T-helper 1 cell treated with Interleukin-12 subunit alpha and Interleukin-12 subunit beta and Interleukin-4 antibody, amounts not matched to agents 30 μg/mL and 1 μg/mL, for 36 hours (primary cell): ENCODE measurements around the gene IL27RA.

Experiments
- H3K27ac Mint-ChIP-seq: one replicate; pipeline ENCODE4 v1.8.0; 2021; ENCODE audit warnings: mild to moderate bottlenecking, mixed read lengths
- H3K27me3 Mint-ChIP-seq: one replicate; pipeline ENCODE4 v1.8.0; 2021; ENCODE audit warnings: low read depth, mixed read lengths
- H3K36me3 Mint-ChIP-seq: one replicate; pipeline ENCODE4 v1.8.0; 2021; ENCODE audit warnings: low read depth, mixed read lengths
- H3K4me1 Mint-ChIP-seq: one replicate; pipeline ENCODE4 v1.8.0; 2021; ENCODE audit warnings: low read depth, mixed read lengths
- H3K4me3 Mint-ChIP-seq: one replicate; pipeline ENCODE4 v1.8.0; 2021; ENCODE audit warnings: mild to moderate bottlenecking, moderate library complexity, mixed read lengths
- H3K9me3 Mint-ChIP-seq: one replicate; pipeline ENCODE4 v1.8.0; 2021; ENCODE audit warnings: mixed read lengths

The IL27RA gene

DNA sequence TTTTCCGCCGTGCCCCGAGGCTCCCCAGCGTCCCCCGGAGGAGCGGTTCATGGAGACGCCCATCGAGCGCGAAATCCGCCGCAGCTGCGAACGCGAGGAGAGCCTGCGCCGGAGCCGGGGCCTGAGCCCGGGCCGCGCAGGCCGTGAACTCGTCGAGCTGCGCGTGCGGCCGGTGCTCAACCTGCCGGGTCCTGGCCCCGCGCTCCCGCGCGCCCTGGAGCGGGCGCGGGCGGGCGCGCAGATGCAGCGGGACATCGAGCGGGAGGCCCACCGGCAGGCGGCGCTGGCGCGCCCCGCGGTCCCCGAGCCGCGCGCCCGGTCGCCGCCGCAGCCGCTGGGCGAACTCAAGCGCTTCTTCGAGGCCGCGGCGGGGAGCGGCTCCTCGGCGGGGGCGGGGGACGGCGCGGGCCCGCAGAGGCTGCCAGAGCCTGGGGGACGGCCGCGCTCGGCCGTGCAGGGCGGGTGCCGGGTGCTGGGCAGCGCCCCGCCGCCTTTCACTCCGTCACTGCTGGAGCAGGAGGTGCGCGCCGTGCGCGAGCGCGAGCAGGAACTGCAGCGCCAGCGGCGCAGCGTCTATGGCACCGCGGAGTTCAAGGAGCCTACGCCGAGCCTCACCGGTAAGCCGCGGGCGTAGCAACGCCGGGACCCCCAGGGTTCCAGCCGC lies 41.8 kb downstream of the IL27RA start:
- no peaks in the 10 kb centered on the region for H3K9me3 Mint-ChIP-seq
- H3K4me1 Mint-ChIP-seq, result peaks cover 12% of the 10 kb centered on the region

DNA sequence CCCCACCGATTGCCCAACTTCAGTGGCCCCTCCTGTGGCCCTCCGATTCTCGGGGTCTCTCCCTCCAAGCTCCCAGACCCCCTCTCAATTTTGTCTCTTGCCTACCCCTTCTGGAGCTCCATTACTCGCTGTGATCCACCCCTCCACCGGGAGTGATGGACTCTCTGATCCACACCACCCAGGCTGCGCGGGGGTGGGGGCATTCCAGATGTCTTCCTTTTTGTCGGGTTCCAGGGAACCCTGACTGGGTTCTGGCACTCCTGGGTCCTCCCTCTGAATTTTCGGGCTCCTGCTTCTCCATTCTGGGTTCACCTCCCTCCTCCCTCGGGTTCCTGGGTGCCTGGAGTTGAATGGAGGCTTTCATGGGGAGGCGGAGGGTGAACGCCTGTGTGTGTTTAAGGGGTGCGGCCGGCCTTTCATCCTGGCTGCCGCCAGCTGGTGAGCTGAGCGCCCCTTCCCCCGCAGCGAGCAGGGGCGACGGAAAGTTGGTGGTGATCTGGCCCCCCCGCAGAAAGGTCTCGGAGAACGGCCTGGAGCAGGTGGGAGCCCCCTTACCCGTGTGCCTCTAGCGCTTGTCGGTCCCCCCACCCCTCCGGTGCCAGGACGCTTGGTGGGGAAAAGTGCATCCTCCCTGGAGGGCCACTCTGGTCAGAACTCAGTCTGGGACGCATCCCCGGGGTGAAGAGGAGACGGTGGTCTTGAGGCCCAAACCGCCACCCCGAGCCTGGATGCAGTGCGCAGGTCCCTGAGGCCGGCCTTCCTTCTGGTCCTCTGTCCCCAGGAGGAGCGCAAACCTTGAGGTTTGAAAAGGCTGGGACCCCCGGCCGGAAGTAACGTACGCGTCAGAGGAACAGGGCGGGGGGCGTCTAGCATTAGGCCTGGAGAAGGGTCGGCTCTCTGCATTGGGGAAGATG lies 42.6 kb downstream of the IL27RA start:
- H3K9me3 Mint-ChIP-seq, result no peaks in the 10 kb centered on the region
- H3K27ac Mint-ChIP-seq, result peak overlapping the region; percentile 92
- H3K4me1 Mint-ChIP-seq, result peaks cover 12% of the 10 kb centered on the region
- H3K4me3 Mint-ChIP-seq, result peak overlapping the region; percentile 96
- H3K36me3 Mint-ChIP-seq, result no peaks in the 10 kb centered on the region
- H3K27me3 Mint-ChIP-seq, result peaks cover 5% of the 10 kb centered on the region

More for the DNA sequence above, 41.8 kb downstream of the IL27RA start:
- Mint-ChIP-seq H3K4me3 (peak overlapping the region; percentile 96), H3K27me3 (peaks cover 5% of the 10 kb centered on the region), H3K27ac (peak overlapping the region; percentile 92), H3K36me3 (no peaks in the 10 kb centered on the region)

DNA sequence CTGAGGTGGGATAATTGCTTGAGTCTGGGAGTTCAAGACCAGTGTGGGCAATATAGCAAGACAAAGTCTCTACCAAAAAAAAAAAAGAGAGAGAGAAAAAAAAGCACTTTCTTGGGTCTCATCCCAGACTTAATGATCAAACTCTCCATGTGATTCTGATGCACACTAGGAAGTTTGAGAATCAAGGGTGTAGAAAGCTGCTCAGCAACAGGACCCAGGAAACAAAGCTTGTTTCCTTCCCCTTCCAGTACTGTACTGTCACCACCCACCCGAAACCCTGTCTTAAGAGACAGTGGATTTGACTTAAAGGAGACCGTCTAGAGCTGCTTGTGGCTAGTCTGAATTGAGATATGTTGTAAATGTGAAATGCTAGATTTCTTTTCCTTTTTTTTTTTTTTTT lies 46.8 kb downstream of the IL27RA start:
- peaks cover 22% of the 10 kb centered on the region for H3K4me1 Mint-ChIP-seq
- H3K9me3 Mint-ChIP-seq, result no peaks in the 10 kb centered on the region
- no peaks in the 10 kb centered on the region for H3K27me3 Mint-ChIP-seq
- H3K36me3 Mint-ChIP-seq, result no peaks in the 10 kb centered on the region
- H3K4me3 Mint-ChIP-seq, result no peak overlapping the region
- H3K27ac Mint-ChIP-seq, result peak overlapping the region; percentile 15

DNA sequence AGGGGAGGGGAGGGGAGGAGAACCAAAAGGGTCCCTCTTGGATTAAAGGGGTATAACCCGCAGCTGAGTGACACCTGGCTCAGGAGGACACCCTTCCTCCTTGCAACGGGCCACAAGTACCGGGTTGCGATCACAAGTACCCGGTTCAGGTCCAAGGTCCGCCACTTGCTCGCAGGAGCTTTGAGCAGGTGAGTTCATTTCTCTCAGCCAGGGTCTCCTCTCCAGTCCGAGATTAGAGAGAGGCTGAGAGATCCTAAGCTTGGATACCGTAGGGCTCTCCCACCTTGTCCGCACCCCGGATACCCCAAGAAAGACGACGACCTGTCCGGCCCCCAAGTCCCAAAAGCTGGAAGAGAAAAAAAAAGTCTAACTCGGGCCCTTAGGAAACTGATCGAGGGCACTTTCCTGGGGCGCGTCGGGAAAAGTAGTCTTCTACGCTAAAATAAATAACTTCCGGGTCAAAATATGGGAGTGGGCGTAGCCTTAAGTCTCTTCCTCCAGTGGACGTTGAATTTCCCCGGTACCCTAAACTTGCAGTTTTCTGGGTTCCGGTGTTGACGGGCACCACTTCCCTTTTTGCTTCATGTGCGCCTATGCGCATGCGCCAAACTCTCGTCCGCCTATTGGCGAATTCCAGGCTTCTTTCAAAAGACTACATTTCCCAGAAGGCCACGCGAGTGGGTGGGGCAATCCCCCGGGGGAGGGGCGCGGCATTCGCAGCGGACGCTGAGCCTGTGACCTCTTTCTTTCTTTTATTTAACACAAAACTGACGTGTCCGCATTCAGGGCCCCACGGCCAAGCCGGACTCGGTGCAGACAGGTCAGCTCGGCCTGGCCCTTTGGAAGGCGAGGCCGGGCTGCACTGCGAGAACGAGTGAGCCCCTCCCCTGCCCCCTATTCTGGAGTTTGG lies 49.6 kb downstream of the IL27RA start:
- peaks cover 13% of the 10 kb centered on the region for H3K4me1 Mint-ChIP-seq
- H3K36me3 Mint-ChIP-seq, result no peaks in the 10 kb centered on the region
- H3K4me3 Mint-ChIP-seq, result peak overlapping the region; percentile 93
- H3K27me3 Mint-ChIP-seq, result no peaks in the 10 kb centered on the region
- peak overlapping the region; percentile 96 for H3K27ac Mint-ChIP-seq
- no peaks in the 10 kb centered on the region for H3K9me3 Mint-ChIP-seq

DNA sequence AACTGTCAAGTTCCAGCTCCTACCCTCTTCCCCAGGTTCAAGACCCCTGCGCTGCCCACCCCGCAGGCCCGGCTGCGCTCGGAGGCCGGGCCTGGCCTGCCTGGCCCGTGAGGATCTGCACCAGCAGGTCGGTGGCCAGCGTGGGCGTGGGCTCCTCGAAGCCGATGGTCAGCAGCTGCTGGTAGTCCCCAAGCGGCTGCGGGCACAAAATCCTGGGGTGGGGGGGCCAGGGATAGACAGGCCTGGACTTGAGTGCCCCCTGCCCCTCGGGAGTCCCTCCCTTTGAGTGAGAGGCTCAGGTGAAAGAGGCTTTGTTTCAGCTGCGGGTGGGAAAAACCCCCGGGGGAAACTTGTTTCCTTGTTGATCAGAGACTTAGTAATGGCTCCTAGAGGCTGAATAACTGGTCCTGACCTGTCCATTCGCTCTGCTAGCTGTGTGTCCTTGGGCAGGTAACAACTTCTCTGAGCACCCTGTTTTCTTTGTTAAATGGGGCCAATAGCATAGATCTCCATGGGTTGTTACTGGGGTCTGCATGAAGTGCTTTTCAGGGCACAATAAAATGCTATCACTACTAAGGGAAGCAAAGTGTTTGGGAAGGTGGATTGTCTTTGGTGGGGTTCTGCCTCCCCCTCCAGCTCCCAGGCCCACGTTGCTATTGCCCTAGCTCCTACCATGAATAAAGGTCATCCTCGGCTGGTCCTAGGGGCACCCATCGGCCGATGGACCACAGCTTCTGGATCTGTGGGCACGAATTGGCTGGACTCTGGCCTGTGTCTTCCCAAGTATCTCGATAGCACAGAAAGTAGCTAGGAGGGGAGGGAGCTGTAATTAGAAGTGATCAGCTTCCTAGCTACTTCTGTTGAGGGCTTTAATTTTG lies 50.5 kb downstream of the IL27RA start:
- peak overlapping the region; percentile 93 for H3K4me3 Mint-ChIP-seq
- no peaks in the 10 kb centered on the region for H3K9me3 Mint-ChIP-seq
- no peaks in the 10 kb centered on the region for H3K36me3 Mint-ChIP-seq
- peaks cover 13% of the 10 kb centered on the region for H3K4me1 Mint-ChIP-seq
- H3K27ac Mint-ChIP-seq, result peak overlapping the region; percentile 96
- H3K27me3 Mint-ChIP-seq, result no peaks in the 10 kb centered on the region

DNA sequence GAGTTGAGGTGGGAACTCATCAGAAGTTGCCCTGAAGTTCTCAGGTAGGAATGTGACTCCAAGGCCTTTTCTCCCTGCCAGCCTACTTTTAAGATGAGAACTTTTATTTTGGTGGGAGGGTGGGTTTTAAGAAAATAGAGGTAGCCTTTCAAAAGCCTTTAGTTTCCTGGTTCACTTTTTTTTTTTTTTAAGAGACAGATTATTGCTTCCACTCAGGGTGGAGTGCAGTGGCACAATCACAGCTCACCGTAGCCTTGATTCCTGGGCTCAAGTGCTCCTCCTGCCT lies 51.1 kb downstream of the IL27RA start:
- H3K27ac Mint-ChIP-seq, result peak overlapping the region; percentile 41
- no peaks in the 10 kb centered on the region for H3K9me3 Mint-ChIP-seq
- peak overlapping the region; percentile 93 for H3K4me3 Mint-ChIP-seq
- H3K4me1 Mint-ChIP-seq, result peaks cover 13% of the 10 kb centered on the region
- H3K27me3 Mint-ChIP-seq, result no peaks in the 10 kb centered on the region
- H3K36me3 Mint-ChIP-seq, result peaks cover under 1% of the 10 kb centered on the region

DNA sequence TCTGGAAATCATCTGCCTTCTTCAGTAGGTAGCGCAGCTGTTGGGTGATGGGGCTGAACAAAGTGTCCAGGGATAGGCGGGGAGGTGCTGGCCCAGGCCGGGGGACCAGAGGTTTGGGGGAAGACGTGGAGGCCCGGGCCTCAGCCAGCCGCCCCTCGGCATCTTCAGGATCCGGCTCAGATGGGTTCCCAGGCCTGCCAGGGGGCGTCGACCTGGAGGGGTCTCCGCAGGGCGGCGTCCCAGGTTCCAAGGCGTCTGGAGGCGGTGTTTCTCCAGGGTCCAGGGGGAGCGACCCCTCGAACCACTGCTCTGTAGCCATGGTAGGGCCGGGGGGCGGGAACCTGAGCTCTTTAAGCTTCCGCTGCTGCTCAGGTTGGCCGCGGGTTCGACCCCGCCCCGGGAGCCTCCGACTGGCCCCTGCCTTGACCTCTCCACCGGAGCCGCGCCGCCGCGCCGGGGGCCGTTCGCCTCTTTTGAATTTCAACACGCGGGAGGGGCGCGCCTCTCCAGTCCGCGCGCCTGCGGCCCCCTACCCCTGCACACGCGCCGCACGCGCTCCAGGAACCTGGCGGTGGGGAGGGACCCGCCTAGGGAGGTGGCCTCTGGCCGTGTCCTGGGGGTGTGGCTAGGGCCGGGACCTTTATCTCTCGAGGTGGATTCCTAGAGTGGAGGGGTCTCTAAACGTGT lies 53.9 kb downstream of the IL27RA start, which contains the start of gene C19orf67:
TSS of gene C19orf67 (minus strand) at position 475 of the 687 bp plus-strand sequence. CDS start at position 319, 156 bp downstream.
- H3K9me3 Mint-ChIP-seq, result no peaks in the 10 kb centered on the region
- H3K27me3 Mint-ChIP-seq, result no peaks in the 10 kb centered on the region
- H3K4me1 Mint-ChIP-seq, result peaks cover 20% of the 10 kb centered on the region
- no peak within 1 kb of the TSS for H3K4me3 Mint-ChIP-seq
- no peak within 1 kb of the TSS for H3K27ac Mint-ChIP-seq
- peaks cover 14% of the 10 kb centered on the region for H3K36me3 Mint-ChIP-seq

DNA sequence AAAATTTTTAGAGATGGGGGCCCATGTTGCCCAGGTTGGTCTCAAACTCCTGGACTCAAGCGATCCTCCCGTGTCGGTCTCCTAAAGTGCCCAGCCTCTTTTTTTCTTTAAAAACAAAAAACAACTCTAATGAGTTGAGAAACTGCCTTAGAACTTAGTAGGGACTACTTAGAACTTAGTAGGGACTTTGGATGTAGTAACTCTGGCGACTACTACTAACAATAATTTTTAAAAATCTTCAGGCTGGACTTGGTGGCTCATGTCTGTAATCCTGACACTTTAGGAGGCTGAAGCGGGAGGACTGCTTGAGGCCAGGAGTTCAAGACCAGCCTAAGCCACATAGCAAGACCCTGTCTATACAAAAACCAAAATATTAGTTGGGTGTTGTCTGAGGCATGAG lies 54.5 kb downstream of the IL27RA start:
- no peaks in the 10 kb centered on the region for H3K27me3 Mint-ChIP-seq
- peaks cover 18% of the 10 kb centered on the region for H3K4me1 Mint-ChIP-seq
- H3K36me3 Mint-ChIP-seq, result peaks cover 14% of the 10 kb centered on the region
- no peaks in the 10 kb centered on the region for H3K9me3 Mint-ChIP-seq
- H3K27ac Mint-ChIP-seq, result no peak overlapping the region
- H3K4me3 Mint-ChIP-seq, result no peak overlapping the region

DNA sequence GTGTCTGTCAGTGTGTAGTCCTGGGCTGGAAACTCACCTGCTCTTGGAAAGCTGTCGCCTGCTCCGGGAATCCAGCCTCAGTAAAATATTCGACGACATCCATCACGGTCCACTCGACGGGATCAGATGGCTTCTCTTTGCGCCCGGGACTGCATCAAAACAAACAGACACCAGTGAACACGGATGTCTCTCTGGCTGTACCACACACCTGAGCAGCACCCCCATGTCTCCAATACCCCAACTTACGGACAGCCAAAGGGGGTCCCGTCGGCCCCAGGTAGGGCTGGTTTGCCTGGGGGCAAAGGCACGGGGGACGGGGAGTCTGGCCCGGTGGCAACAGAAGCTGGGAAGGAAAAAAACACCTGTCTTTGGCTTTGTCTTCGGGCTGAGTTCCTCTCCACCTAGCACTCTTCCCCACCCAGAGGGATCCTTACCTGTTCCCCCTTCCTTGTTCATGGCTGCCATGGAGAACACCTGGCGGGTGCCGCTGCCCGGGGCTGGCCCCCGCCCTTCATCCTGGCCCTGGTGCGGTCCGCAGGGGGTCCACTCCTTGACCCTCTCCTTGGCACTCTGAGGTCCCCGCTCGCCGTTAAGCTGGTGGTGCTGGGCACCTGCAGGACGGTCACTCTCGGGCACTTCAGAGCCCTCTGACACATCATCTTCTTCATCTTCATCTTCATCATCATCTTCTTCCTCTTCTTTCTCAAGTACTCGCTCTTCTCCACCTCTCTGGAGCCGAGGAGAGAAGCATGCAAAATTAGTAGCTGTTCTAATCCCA lies 57.3 kb downstream of the IL27RA start:
- peak overlapping the region; percentile 62 for H3K4me3 Mint-ChIP-seq
- peaks cover 18% of the 10 kb centered on the region for H3K4me1 Mint-ChIP-seq
- peak overlapping the region; percentile 4 for H3K27ac Mint-ChIP-seq
- peaks cover 17% of the 10 kb centered on the region for H3K36me3 Mint-ChIP-seq
- no peaks in the 10 kb centered on the region for H3K27me3 Mint-ChIP-seq
- H3K9me3 Mint-ChIP-seq, result peaks cover 8% of the 10 kb centered on the region

DNA sequence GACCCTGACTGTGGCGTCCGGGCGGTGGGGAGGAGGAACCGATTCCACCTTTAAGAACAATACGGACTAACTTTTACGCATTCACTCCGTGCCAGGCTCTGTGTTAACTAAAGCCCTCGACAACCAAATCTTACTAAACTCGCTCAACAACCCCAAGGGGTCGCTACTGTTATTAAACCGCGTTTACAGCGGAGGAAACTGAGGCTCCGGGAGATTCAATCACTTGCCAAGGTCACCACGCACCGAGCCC lies 57.8 kb downstream of the IL27RA start:
- Mint-ChIP-seq H3K27ac (peak overlapping the region; percentile 4), H3K4me3 (peak overlapping the region; percentile 62), H3K9me3 (peaks cover 8% of the 10 kb centered on the region), H3K4me1 (peaks cover 18% of the 10 kb centered on the region), H3K27me3 (no peaks in the 10 kb centered on the region), H3K36me3 (peaks cover 17% of the 10 kb centered on the region)

DNA sequence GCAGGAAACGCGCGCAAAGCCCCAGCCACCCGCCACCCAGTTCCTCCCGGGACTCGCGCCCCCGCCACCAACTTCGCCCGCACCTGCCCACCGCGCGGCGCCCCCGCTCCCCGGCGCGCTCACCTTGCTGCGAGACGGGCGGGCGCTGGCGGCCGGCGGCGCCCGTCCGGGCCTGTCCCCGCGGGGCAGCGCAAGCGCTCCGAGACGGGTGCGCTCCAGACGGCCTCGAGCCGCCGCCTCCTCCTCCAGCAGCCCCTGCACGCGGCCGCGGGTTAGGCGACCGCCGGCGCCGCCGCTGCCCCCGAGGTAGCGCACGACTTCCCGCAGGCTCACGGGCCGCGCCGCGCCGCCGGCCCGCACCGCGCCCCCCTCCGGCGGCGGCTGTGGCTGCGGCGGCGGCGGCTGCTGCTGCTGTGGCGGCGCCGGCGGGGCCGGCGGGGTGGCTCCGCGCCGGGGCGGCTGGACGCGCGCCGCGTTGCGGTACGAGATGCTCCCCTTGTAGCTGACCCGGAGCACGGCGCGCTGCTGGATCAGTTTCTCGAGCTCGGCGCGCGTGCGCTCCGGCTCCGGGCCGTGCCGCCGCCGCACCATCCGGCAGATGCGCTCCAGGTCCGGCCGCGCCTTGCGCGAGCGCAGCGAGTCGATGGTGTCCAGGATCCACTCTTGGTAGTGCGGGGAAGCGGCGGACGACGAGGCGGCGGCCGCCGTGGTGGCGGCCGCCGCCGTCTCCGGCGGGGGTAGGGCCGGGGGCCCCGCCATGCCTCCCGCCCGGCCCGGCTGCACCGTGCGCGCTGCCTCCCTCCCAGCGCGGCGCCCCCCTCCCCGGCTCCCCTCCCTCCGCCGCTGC lies 58.3 kb downstream of the IL27RA start:
- Mint-ChIP-seq H3K27ac (peak overlapping the region; percentile 4), H3K27me3 (no peaks in the 10 kb centered on the region), H3K9me3 (peaks cover 8% of the 10 kb centered on the region), H3K36me3 (peaks cover 17% of the 10 kb centered on the region), H3K4me3 (peak overlapping the region; percentile 82), H3K4me1 (peaks cover 18% of the 10 kb centered on the region)

DNA sequence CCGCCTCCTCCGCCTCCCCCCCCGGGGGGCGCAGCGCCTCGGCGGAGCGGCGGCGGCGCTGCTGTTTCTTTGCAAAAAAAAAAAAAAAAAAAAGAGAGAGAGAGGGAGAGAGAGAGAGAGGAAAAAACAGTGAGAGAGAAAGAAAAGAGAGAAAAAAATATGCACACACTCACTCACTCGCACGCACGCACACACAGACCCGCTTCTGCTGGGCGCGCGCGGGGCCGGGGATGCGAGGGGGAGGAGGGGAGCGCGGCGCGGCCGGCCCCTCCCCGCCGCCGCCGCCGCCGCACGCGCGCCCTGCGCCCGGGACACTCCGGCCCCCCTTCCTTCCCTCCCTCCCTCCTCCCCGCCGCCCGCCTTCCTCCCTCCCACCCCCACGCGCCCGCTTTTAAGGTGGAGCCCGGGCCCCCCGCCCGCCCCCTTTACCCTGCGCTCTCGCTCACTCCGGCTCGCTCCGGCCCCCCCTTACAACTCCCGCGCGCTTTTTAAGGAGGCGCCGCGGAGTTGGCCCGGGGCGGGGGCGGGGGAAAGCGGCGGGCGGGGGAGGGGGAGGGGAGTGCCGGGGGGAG lies 59.0 kb downstream of the IL27RA start, which contains the start of gene SAMD1:
TSS of gene SAMD1 (minus strand) at position 243 of the 572 bp plus-strand sequence.
- peaks cover 8% of the 10 kb centered on the region for H3K9me3 Mint-ChIP-seq
- peak within 1 kb of the TSS; percentile 99 for H3K4me3 Mint-ChIP-seq
- peaks cover 18% of the 10 kb centered on the region for H3K4me1 Mint-ChIP-seq
- peaks cover 17% of the 10 kb centered on the region for H3K36me3 Mint-ChIP-seq
- no peaks in the 10 kb centered on the region for H3K27me3 Mint-ChIP-seq
- peak within 1 kb of the TSS; percentile 99 for H3K27ac Mint-ChIP-seq
